DMS53 treated with DMSO at 0.1 percent for 48 hours (cell line): ENCODE data around the gene TBC1D16.
A peak's percentile ranks its signal among the peaks of the same experiment; 100 is the strongest.

Experiments
- DNase-seq: peaks from one replicate; lab custom pipeline; 2025; ENCODE audit not compliant: unreplicated experiment; lab: John Stamatoyannopoulos, UW

TBC1D16 gene

DNA sequence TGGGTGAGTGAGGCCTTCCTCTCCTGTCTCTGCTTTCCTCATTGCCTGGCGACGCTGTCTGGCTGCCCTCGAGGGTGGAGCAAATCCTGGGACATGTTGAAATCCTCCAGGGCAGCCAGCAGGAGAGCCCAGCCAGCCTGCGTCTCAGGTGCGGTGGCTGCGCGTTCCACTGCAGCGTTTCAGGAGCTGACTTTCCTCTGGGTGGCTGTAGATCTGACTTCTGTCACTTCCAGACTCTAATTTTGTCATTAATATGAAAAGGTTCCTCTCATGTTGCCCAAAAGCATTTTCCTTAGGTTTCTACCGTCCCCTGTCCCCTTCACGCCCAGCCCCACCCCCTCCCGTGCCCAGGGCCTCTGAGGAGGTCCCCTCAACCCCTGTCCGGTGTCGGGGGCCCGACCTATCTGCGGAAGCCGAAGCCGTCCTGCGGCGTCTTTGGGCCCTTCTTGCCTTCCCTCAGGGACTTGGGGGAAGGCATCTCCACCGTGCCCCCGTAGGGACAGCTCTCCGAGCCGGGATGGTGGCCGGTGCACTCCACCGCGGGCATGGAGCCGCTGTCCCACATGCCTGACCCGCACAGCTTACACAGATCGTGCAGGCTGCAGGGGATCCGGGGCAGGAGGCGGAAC lies 95.1 kb downstream of the TBC1D16 start:
- no peak for DNase-seq

DNA sequence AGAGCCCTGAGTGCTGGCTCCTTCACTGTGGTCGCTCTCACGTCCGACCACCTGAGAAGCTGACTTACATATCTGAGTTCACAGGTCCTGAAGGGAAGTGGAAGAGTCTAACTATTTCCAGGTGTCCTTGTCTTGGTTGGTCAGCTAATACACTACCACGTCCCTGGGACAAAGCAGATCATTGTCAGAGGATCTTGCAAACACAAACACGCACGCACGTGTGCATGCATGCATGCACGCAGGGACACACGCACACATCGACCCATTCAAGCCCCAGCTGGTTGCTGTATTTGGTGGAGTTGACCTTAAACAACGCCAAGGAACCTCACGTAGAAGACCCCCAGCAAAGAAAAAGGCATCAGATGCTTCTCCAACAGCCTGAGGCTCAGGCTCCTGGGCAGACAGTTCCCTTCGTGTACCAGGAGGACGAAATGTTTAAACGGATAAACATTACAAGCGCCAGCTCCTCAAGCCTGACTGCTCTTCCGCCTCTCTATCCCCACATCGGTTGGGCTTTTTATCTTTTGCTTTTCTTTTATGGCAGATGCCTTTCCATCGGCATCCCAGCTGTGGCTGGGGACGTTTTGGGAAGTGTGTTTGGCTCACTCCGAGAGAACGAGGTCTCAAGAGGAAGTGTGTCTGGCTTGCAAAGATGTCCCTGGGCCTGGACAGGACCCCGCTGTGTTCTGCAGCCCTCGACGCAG lies 95.8 kb downstream of the TBC1D16 start:
- no peak for DNase-seq

DNA sequence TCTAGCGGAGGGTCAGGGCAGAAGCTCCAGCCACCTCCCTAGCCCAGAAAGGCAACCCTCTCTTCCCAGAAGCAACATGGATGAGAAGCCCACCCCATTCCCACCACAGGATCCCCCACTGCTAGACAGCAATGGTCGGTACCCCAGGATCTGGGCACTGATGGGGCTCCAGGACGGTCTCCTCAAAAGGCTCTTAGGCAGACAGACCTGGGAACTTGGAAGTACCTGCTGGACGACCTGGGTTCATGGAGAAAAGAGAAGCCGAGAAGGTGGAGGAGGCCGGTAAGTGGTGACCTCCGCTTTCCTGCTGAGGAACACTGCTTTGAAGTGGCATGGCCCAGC lies 96.6 kb downstream of the TBC1D16 start:
- no peak for DNase-seq

DNA sequence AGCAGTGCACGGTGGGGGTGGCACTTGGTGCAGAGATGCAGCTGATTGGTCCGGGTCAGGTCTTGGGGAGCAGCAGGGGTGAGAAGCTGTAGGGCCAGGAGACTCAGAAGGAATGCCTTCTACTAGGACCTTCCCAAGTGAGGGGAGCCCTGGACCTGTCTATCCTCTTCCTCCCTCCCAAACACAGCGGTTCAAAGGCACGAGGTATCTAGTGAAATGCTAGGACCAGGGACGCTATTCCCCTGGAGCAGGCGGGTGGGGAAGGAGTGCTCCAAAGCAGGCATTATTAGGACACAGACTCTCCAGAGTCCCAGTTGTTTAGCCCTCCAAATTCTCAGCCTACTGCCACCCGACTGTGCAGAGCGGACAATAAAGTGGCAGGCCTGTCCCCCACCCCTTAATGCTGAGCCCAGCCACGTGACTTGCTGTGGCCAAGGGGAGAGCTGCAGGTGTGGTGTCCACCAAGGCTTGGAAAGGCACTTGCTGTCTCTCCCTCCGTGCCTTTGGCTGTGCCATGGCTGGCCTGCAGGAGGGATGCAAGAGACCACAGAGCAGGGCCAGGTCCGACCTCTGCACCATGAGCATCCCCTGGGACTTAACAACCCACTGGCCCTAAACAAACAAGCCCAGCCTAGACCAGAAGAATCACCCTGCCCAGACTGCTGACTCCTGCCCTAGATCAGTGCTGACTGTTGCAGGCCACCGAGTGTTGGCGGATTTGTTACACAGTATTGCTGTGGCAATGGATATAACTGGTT lies 97.2 kb downstream of the TBC1D16 start:
- DNase-seq: no peak

DNA sequence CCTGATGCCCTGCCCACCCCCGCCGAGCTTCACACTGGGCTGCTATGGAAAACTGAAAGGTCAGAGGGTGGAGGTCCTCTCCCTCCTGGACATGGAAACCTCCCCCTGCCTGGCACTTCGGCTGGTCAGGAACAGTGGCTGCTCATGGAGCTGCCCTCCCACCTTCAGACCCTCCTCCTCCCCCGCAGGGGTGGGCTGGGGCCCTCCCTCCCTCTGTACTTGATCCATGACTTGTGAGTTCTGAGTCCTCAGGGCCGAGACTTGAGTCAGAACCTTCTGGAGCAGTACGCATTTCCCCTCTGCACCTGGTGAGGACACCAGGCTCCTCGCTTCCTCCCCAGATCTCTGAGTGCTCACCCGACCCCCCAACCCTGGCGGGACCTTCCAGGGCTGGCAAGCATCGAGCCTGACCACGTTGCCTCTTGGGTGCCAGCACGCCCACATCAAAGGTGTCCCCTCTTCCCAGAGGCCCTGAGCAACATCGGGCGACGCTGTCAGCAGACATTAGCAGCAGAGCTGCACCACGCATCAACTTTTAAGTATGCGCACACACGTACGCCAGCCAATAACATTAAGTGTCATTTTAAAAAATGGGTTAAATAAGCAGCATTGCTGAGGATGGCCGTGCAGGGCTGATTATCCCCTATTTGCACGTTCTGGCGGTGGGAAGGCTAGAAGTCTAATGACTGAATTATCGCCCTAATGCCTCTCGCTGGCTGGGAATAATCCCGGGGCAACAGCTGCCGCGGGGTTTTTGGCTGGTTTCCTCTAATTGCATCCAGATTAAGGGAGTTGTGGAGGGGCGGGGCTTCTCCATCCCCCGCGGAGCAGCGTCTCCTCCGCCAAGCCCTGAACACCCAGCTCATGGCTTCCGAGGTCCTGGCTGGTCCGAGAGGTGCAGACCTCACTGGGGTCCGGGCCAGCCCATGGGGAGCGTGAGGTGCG lies 98.0 kb downstream of the TBC1D16 start:
- no peak for DNase-seq

DNA sequence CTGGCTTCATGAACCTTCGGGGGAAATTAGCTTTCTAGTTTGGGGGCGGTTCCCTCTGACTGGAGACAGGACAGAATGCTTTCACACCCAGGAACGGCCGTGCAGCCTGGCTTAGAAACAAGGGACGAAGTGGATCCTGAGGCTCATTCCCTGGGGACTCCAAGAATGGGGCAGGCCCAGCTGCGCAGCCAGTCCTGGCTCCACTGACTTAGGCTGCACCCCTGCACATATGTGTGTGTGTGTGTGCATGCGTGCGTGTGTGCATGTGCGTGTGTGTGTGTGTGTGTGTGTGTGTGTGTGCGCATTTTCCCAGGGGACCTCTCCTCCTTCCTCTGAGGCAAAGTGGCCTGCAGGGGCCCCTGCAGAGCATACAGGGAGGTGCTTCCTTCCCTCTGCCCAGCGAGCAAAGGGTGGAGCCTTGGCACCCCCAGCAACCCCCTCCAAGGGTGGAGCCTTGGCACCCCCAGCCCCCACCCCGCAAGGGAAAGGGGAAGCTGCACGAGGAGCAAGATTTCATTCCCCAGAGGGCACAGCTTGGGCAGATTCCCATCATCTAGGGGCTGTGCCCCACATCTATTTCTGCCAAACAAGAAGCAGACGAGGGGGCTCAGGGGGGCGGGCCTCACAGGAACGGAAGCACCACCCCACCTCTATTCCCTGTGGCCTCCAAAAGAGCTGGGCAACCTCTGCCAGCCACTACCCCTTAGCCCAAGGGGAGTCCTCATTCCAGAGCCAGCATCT lies 98.9 kb downstream of the TBC1D16 start:
- no peak for DNase-seq

DNA sequence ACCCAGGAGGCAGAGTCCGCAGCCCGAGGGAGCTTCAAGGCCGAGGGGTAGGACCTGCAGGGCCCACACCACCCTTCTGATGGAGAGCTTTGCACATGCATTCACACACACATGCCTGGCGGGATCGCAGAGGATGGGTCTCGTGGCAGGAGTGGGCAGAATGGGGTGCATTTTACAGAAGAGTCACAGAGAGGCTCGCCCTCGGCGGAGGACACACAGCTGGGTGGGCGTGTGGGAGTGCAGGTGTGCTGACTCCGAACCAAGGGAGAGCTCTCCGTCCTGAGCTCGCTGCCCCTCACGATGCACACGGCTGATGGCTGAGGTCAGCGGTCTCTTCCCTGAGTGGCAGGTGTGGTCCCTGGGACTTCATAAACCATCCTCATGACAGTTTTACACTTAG lies 99.6 kb downstream of the TBC1D16 start:
- DNase-seq: no peak

DNA sequence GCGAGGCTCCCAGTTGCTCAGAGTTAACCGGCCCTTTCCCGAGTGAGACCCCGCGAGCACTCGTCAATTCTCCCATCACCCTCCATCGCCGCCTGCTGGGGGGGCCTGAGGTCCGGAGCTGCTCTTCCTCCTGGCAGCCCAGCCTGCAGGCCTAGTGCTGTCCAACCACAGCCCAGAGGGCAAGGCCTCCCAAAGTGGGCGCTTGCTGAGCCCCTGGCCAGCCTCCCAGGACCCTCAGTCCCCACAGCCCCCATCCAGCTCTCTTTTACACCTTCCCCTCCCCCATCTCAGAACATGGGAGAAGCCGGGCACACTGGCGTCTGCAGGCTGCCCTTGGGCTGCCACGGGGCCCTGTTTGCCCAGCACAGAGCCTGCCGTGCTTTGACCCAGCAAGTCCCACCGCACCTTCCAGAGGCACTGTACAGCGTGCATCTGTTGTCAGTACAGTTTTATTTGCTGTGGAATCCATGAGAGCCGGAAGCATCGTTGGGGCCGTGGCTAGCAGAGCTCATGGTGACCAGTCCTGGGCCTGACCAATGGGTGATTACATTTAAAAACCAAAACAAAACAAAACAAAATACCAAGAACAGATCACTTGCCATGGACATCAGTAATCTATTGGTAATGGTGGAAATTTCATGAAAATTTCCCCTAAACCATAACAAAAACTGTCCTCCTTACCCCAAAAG lies 100.3 kb downstream of the TBC1D16 start:
- no peak for DNase-seq

DNA sequence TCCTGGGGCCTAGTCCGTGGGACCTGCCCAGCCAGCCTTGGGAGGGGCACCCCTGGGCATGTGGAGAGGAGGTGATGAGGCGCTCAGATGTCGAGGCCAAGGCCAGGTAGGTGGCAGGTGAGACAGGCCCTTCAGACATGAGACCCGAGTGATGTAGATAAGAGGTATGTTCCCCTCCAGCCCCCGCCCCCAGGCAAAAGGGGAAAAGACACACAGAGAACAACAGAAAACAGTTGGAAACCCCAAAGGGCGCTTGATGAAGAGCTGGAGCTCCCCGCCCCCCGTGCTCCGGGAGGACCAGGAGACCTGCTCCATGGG lies 101.1 kb downstream of the TBC1D16 start:
- DNase-seq: no peak

DNA sequence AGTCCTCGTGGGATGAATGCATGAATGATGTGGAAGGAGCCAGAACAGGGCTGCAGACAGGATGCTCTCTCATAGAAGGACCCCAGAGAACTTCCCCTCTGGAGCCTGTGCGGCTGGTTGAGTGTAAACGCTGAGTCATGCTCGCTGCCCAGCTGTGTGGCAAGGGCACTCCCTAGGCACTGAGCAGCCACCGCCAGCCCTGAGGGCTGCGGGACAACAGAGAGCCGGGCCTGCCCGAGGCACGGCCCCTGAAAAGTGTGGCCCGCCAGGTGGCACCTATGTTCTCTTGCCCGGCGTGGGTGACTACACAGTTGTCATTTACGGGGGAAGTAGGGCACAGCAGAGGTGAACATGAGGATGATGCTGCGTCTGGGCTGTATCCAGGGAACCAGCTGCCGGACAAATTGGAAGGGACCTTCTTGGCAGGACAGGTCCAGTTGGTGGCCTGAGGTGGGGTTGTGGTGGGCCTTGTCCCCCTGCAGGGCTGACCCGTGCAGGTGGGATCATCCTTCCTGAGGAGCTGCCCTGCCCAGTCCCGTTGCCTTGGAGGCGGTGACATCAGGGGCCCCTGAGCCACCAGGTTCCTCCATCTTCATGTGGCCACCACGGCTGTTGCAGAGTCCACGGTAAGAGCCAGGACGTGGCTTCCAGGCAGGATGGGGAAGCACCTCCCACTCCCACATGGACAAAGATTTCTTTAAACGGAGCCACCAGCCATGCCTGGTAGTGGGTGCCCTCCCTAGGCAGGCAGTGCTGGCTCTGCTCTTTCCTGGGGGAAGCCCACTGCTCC lies 101.6 kb downstream of the TBC1D16 start:
- DNase-seq: peak; percentile 26

DNA sequence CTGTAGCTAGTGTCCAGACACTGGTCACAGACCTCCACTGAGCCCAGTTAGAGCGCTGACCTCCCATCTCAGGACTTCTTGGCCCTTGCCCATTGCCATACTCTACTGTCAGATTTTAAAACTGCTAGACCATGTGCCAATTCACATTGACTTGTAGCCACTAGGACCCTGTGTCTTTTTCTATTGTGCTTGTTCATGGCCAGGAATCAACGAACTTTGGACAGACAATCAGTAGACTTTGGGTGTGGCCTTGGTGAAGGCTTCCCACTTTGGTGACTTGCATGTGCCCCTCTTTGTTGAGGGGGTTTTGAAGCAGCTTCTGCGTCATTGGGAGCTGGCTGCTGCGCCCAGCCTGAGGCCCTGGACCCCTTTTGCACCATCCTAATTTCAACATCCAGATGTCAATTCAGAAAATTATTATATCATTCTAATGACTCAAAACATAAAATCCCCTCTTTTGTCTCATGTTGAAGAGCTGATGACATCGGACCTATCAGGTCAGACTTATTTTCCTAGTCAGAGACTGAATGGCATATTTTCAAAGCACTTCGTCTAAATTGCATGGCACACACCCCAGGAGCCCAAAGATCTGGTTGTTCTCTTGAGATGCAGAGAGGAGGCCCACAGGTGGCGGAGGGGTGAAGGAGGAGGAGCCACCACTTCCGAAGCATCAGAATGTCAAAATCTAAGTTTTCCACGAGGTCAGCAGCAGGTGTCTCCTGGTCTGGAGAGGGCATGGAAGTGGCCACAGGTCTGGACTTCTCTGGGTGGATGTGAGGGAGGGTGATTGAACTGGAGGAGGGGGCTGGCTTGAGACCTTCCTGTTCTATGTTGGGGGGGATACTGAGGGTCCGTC lies 103.0 kb downstream of the TBC1D16 start:
- no peak for DNase-seq

DNA sequence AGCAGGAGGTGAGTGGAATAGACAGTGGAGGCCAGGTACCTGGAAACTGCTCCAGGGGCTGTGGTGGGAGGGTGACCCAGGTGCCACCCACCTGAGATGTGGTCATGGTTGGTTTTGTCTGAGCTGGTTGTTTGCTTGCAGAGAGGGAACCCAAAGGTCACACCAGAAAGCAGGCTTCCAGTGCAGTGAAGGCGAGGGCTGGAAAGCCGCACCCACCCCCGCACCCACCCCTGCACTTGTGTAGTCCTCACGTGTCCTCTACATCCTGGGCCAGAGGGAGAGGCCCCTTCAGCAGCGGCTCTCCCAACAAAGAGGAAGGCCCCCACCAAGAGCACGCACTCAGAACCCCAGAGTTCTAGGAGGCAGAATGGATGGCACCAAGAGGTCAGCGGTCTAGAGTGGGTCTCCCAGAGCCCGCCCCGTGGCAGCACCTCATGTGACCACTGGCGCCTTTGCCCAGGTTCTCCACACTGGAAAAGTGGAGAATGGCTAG lies 103.8 kb downstream of the TBC1D16 start:
- DNase-seq: no peak

DNA sequence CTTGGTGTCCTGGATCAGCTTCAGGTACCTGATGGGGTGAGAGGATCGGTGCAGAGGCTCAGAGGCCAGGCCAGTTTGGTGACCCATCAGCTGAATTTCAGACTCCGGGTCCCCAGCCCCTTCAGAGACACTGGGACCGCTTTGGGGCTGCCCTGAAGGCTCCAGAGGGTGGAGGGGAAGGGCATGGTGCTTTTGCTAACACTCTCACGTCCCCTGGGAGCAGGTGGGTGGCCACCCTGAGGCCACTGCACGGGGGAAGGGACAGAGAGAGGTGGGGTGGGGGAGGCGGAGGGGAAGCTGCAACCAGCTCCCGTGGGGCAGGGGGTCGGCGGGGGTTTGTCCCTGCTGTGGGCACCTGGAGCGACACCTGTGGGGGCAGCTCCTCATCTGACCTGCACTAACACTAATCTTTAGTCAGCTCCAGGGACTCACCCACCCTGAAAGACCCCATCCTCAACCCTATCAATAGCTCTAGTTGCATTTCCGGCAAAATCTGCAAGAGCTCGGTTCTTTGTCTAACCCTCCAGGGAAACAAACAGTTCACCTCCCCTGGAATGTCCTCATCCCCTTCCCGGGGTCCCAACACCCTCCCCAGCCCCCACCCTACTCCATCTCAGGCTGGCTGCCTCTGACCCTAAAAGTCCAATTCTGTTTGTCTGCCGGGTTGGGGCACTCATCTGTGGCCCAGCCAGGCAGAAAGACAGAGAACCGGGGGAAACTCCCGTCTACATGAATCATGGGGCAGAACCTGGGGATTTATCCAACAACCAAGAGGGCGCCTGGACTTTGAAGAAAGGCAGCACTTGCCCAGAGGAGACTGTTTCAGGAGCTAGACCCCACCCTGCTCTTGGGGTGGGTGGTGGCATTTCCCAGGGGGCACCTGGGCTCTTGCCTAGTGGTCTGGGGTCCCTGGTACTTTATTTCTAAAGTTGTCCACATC lies 104.5 kb downstream of the TBC1D16 start:
- DNase-seq: no peak

DNA sequence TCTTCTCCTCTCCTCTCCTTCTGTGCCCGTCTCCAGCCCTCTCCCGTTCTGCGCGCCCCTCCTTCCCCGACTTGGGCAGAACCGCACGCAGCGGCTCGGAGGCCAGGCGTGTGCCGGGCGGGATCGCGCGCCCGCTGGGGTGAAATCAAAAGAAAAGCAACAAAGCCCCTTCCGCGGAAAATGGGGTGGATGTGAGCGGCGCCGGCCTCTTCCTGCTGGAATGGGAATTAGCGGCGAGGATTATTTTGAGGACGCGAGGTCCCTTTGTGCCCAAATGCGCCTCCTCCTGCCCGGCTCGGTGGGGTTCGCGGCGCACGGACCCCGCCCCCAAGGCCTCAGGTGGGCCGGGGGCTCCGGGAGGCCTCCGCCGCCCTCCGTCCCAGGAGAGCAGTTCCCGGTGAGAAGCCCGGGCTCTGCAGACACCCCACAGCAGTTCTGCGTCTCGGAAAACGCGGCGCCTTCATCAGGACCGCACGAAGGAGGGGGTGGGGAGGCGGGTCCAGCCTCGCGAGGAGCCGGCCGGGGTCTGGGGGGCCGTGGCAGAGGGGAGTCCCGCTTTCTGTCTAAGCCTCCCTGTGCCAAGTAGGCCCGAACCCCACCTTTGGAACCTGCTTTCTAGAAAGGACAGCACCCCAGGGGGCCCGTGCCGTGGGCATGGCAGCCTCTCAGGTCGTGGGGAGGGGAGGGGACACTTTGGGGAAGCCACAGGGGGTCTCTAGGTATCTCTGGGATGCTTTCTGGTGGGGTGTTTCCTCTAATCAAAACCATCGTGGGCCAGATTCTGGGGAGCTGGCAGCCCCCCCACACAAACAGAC lies 105.4 kb downstream of the TBC1D16 start:
- no peak for DNase-seq

DNA sequence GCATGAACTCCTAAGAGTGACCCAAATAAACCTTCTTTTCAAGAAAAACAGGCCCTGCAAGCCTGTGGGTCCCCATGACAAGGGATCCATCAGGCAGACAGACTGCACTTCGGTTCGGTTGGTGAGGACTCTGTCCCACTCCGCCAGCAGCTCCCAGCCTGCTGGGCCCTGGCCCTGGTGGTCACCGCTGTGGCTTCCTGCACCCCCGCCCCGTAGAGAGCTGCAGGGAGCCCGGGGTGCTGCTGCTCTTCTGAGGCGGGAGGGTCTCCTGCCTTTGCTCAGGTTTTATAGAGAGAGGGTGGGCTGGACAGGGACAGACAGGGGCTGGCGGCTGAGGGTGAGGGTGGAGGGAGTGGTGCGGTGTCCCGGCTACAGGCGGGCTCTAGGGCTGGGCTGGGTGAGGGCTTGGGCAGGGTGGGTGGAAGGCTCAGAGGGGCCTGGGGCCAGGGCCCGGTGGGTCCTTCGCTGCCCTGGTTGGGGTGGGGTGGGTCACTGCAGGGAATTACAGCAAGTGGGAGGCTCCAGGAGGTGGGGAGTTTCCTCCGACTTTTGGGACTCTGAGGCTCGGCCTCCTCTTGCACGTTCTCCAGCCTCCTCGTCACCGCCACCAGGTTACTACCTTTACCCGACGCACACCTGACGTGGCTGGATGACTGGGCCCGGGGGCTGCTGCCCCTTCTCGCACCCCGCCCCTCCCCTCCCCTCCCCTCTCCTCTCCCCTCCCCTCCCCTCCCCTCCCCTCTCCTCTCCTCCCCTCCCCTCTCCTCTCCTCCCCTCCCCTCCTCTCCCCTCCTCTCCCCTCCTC lies 106.2 kb downstream of the TBC1D16 start:
- DNase-seq: no peak
